NCI-H510A (cell line): Measurements from ENCODE around the gene LNPK.
"Not testable (repeated sequence)": the region's sequence is repeated elsewhere in the genome, so short reads cannot be mapped to it uniquely, and the experiment has no call there.

Experiments
- DNase-seq: peaks from one replicate; lab custom pipeline; 2025; lab: John Stamatoyannopoulos, UW

Gene LNPK, protein sequence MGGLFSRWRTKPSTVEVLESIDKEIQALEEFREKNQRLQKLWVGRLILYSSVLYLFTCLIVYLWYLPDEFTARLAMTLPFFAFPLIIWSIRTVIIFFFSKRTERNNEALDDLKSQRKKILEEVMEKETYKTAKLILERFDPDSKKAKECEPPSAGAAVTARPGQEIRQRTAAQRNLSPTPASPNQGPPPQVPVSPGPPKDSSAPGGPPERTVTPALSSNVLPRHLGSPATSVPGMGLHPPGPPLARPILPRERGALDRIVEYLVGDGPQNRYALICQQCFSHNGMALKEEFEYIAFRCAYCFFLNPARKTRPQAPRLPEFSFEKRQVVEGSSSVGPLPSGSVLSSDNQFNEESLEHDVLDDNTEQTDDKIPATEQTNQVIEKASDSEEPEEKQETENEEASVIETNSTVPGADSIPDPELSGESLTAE

DNA sequence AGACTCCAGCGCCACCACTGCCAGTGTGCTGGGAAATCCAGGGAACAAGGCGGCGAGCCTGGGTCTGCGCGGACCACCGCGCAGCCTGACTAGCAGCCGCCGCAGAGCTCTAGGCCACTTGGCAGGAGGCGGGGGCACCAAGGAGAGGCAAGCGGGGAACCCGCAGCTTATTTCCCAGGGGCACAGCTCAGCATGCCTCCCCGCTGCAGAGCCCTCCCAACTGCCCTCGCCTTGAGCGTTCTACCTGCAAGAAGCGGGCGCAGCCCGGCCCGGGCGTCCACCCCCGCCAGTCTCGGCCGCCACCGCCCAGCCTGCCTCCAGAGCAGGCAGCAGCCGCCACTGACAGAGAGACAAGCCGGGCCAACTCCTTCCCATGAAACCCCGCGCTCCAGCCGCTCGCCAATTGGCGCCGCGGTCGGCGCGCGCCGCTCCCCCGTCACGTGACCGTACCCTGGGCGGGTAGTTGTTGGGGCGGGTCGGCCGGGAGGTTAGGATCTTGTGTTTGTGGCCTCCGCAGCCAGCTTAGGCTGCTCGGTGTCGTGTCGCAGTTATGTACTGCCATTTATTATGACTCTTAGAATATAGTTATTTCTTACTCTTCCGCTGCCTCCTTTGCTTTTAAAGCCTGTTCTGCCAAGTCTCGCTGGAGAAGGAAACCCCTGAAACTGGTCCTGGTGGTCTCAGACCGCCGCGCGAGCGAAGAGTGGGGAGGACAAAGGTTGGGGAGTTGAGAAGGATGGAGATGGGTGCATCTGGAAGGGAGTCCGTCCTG, at the start of gene LNPK:
Gene LNPK (minus strand): TSS at position 352 of the 772 bp plus-strand sequence. CDS start 6,683 bp downstream, outside the sequence.
- peak; percentile 81 for DNase-seq

DNA sequence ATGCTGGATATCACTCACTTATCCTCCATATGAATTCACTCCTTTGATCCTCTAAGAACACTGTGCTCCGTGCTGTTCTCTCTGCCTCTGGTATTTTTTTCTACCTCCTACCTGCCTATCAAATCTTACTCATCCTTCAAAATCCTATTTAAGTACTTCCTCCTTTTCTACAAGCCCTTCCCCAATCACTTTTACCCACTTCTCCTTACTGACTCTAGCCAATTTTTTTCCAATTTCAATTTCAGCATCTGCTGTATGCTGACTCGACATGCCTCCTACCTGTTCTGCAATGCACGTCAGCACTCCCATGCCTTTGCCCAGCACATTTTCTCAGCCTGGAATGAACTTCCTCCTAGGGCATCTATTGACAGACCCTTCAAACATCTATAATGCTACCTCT, 37.3 kb upstream of the LNPK start:
- DNase-seq: no peak

DNA sequence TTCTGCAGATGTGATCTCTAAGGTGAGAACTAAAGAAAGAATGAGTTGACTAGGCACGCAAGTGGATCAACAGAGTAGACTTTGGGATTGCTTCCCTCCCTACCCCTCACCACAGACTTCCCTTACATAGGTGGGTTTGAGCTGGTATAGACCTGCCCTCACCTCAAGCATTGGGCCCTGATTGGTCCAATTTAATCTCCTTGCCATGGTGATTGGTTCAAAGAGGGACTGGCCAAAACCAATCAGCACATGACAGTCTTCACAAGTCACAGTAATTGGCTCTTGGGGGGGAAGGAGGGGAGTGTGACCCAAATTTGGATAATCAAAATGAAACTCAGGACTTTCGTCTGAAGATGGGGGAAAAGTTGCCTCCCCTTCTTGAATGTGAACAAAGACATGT, 36.6 kb upstream of the LNPK start:
- DNase-seq: no peak

- no peak for DNase-seq
These were observed 33.1 kb upstream of the LNPK start for GRCh38 chr2:176035013-176035691.

- no peak for DNase-seq
These were observed 25.7 kb upstream of the LNPK start for GRCh38 chr2:176027806-176028205.

- DNase-seq: no peak
These were observed 23.9 kb upstream of the LNPK start for GRCh38 chr2:176025932-176026331.

DNA sequence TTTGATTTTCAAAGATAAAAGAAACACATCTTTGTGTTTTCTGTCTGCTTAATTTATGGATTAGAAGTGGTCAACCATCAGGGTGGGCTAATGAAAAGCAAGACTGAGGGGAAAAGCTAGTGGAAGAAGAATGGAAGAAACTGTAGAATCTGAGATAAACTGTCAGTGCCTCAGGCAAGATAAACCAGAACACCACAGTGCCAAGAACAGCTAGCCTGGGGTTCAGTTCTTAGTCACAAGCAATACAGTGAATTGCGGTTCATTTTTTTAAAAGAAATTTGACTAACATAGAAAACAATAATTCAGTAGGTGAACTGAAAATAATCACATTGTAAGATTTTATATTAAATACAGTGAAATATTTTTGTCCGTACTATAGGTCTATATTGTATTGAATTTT, 22.0 kb upstream of the LNPK start:
- no peak for DNase-seq

DNA sequence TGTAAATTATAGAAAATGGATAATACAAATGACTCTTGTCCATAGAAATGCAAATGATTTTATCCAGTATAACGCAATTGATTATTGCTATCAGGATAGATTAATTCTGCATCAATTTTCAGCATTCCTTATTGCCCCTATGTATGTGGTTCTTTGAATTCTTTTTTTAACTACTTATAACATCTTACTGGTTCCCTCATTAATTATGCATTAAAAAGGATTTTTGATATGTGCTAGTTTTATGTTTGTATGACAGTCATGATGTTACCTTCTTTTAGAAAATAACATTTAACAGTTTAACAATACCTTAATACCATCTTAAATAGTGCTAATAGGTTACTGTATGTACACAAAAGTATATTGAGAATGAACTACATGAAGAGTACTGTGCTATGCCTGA, 20.0 kb upstream of the LNPK start:
- no peak for DNase-seq

DNA sequence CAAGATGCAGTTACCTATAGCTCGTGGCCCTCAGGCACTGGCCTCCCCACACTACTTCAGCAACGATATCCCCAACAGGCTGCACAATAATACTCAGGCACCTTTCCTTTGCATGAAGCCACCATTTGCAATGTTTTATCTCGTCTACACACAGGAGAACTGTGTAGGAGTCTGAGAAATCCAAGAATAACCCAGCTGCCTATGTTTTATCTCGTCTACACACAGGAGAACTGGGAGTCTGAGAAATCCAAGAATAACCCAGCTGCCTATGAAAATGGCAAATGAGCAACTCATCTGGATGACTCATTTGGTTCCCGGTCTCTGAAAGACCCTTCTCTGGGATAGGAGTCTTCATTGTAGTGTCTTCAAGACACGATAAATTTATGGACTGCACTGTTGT, 18.3 kb upstream of the LNPK start:
- no peak for DNase-seq

- no peak for DNase-seq
These were observed 16.6 kb upstream of the LNPK start for GRCh38 chr2:176018708-176019107.

GRCh38 chr2:176009445-176009844, 7.4 kb upstream of the LNPK start:
- no peak for DNase-seq

- DNase-seq: no peak
These were observed 2.9 kb upstream of the LNPK start for GRCh38 chr2:176004934-176005333.

- DNase-seq: no peak
These were observed 1.9 kb upstream of the LNPK start for GRCh38 chr2:176003958-176004357.

- peak; percentile 31 for DNase-seq
These were observed 682 bp upstream of the LNPK start for GRCh38 chr2:176002688-176003210.

GRCh38 chr2:176001281-176001915, 669 bp downstream of the LNPK start:
- peak; percentile 17 for DNase-seq

GRCh38 chr2:175999283-175999819, 2.7 kb downstream of the LNPK start:
- no peak for DNase-seq

DNA sequence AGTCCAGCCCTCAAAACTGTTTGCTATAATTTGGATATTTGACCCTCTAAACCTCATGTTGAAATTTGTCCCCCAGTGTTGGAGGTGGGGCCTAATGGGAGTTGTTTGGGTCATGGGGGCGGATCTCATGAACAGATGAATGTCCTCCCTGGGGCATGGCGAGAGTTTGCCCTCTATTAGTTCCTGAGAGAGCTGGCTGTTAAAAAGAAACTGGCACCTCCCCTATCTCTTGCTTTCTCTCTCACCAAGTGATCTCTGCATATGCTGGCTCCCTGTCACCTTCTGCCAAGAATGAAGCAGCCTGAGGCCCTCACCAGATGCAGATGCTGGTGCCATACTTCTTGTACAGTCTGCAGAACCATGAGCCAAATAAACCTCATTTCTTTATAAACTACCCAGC, 12.0 kb downstream of the LNPK start:
- no peak for DNase-seq

GRCh38 chr2:175987126-175987525, 14.9 kb downstream of the LNPK start:
- DNase-seq: not testable (repeated sequence)

GRCh38 chr2:175984846-175985245, 17.2 kb downstream of the LNPK start:
- DNase-seq: no peak

DNA sequence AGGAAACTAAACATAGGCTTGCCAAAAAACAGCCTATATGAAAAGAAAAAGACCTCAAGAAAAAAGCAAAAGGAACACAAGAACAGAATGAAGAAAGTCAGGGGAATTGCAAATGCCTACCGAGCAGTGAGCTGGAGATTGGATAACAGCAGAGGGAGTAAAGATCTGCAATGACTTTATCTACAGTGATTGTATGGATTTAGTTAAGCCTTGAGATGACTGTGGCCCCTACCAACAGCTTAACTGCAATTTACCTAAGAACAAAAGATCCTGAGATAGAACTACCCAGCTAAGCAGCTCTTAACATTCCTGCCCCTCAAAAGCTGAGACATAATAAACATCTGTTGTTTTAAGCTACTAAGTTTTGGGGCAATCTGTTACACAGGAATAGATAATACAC, 20.5 kb downstream of the LNPK start:
- DNase-seq: no peak

GRCh38 chr2:175976391-175977157, 25.5 kb downstream of the LNPK start:
- no peak for DNase-seq
